GM18502 (cell line): ENCODE data around the gene AS3MT.
"Not testable (repeated sequence)": the region's sequence is repeated elsewhere in the genome, so short reads cannot be mapped to it uniquely, and the experiment has no call there.

ENCODE experiments used
- ATAC-seq: cut with Tn5 transposase; IDR thresholded peaks from one replicate; pipeline ENCODE4 v1.9.1; 2021; ENCODE audit warnings: mild to moderate bottlenecking; ENCODE audit not compliant: unreplicated experiment, poor library complexity

Gene AS3MT

GRCh38 chr10:102853237-102853636 is 16.0 kb upstream of the AS3MT start:
- not testable (repeated sequence) for ATAC-seq

GRCh38 chr10:102855731-102856436 is 13.4 kb upstream of the AS3MT start:
- ATAC-seq = not testable (repeated sequence)

GRCh38 chr10:102856758-102857424 is 12.4 kb upstream of the AS3MT start:
- ATAC-seq = no peak

GRCh38 chr10:102859911-102860310 is 9.4 kb upstream of the AS3MT start:
- no peak for ATAC-seq

GRCh38 chr10:102863660-102864059 is 5.6 kb upstream of the AS3MT start:
- no peak for ATAC-seq

- no peak for ATAC-seq
Measured at GRCh38 chr10:102865620-102866019, 3.6 kb upstream of the AS3MT start.

GRCh38 chr10:102868911-102869257 is 386 bp upstream of the AS3MT start:
- no peak for ATAC-seq

- no peak for ATAC-seq
Measured at GRCh38 chr10:102870221-102870620, 951 bp downstream of the AS3MT start.

- no peak for ATAC-seq
Measured at GRCh38 chr10:102872163-102872562, 2.9 kb downstream of the AS3MT start.

GRCh38 chr10:102876747-102877153 is 7.5 kb downstream of the AS3MT start:
- no peak for ATAC-seq

GRCh38 chr10:102878629-102879028 is 9.4 kb downstream of the AS3MT start:
- ATAC-seq = no peak

- no peak for ATAC-seq
Measured at GRCh38 chr10:102880256-102880655, 11.0 kb downstream of the AS3MT start.

- ATAC-seq = no peak
Measured at GRCh38 chr10:102888048-102888447, 18.8 kb downstream of the AS3MT start.

GRCh38 chr10:102894466-102895213 is 25.4 kb downstream of the AS3MT start:
- no peak for ATAC-seq

- no peak for ATAC-seq
Measured at GRCh38 chr10:102900006-102900405, 30.7 kb downstream of the AS3MT start.

GRCh38 chr10:102904346-102904745 is 35.1 kb downstream of the AS3MT start:
- no peak for ATAC-seq

GRCh38 chr10:102906507-102906906 is 37.2 kb downstream of the AS3MT start:
- ATAC-seq = no peak

- ATAC-seq = no peak
Measured at GRCh38 chr10:102914781-102915180, 45.5 kb downstream of the AS3MT start.

GRCh38 chr10:102916173-102916572 is 46.9 kb downstream of the AS3MT start:
- ATAC-seq = no peak

GRCh38 chr10:102917314-102917961 is 48.2 kb downstream of the AS3MT start:
- peak; percentile 43 for ATAC-seq
